SU-DHL-6 (cell line): ENCODE results near the gene TDO2.
"Not testable (repeated sequence)": the region's sequence is repeated elsewhere in the genome, so short reads cannot be mapped to it uniquely, and the experiment has no call there.

Source experiments
- H2AFZ ChIP-seq: fragments of 200-600 bp; sonication (generic); 2 replicates; pipeline ENCODE4 v1.6.1; 2014; ENCODE audit warnings: low read depth, mild to moderate bottlenecking, moderate library complexity, mixed read lengths, antibody characterized with exemption, low read length; ENCODE audit not compliant: severe bottlenecking
- H3F3A ChIP-seq: fragments of 200-600 bp; shearing (Covaris generic); 2 replicates; pipeline ENCODE4 v1.6.0; 2016; ENCODE audit warnings: antibody characterized with exemption, mild to moderate bottlenecking; ENCODE audit not compliant: insufficient read depth
- H3K27ac ChIP-seq: fragments of 200-600 bp; sonication (generic); 2 replicates; pipeline ENCODE4 v1.5.1; 2016; ENCODE audit warnings: low read depth, mild to moderate bottlenecking, low read length, moderate library complexity, mixed read lengths
- H3K27me3 ChIP-seq: fragments of 200-600 bp; sonication (generic), shearing (Covaris generic); 2 replicates; pipeline ENCODE4 v1.6.0; 2014; ENCODE audit warnings: mild to moderate bottlenecking, low read length
- H3K36me3 ChIP-seq: fragments of 200-600 bp; sonication (generic); 2 replicates; pipeline ENCODE4 v1.6.1; 2014; ENCODE audit warnings: mild to moderate bottlenecking, low read length, mixed read lengths
- H3K4me2 ChIP-seq: fragments of 300-600, 200-600 bp; shearing (Covaris generic), sonication (generic); 2 replicates; pipeline ENCODE4 v1.6.0; 2014; ENCODE audit warnings: low read length, low read depth, mild to moderate bottlenecking; ENCODE audit not compliant: poor library complexity, severe bottlenecking
- H3K4me3 ChIP-seq: fragments of 200-600 bp; sonication (generic); 2 replicates; pipeline ENCODE4 v1.5.1; 2014; ENCODE audit warnings: antibody characterized with exemption, low read length, mild to moderate bottlenecking, mixed read lengths; ENCODE audit not compliant: insufficient read depth, poor library complexity, severe bottlenecking
- H3K79me2 ChIP-seq: fragments of 200-600 bp; sonication (generic); 2 replicates; pipeline ENCODE4 v1.6.1; 2014; ENCODE audit warnings: mild to moderate bottlenecking, low read length, moderate library complexity; ENCODE audit not compliant: insufficient read depth
- H3K9ac ChIP-seq: fragments of 200-600 bp; sonication (generic); 2 replicates; pipeline ENCODE4 v1.7.0; 2014; ENCODE audit warnings: mild to moderate bottlenecking, low read length
- H3K9me2 ChIP-seq: fragments of 200-600 bp; sonication (generic); replicated peaks from 2 replicates; pipeline ENCODE4 v1.6.1; 2014; ENCODE audit warnings: low read length; ENCODE audit not compliant: insufficient read depth
- H3K9me3 ChIP-seq: fragments of 200-600 bp; sonication (generic); 2 replicates; pipeline ENCODE4 v1.6.1; 2014; ENCODE audit warnings: low read length, mixed read lengths; ENCODE audit not compliant: insufficient read depth
- H4K20me1 ChIP-seq: fragments of 200-600 bp; sonication (generic); 2 replicates; pipeline ENCODE4 v1.6.1; 2014; ENCODE audit warnings: low read depth, mild to moderate bottlenecking, antibody characterized with exemption, low read length, moderate library complexity, mixed read lengths
- CTCF ChIP-seq: fragments of 200-600 bp; sonication (generic); IDR thresholded peaks from one replicate; pipeline ENCODE4 v1.5.1; 2017; ENCODE audit warnings: antibody characterized with exemption, mild to moderate bottlenecking, low read length, moderate library complexity; ENCODE audit not compliant: insufficient read depth, poor library complexity, severe bottlenecking
- EZH2phosphoT487 ChIP-seq: fragments of 200-600 bp; sonication (generic), shearing (Covaris generic); conservative IDR thresholded peaks from 2 replicates; pipeline ENCODE4 v1.6.1; 2018; ENCODE audit warnings: mild to moderate bottlenecking, antibody characterized with exemption, low read length, moderate library complexity, mixed read lengths

Gene TDO2

GRCh38 chr4:155891058-155891457, 12.4 kb upstream of the TDO2 start:
- H3K27ac ChIP-seq, result no peak overlapping the region
- no peaks in the 10 kb centered on the region for H4K20me1 ChIP-seq
- no peaks in the 10 kb centered on the region for H3K27me3 ChIP-seq
- no peaks in the 10 kb centered on the region for H3K9me3 ChIP-seq
- no peaks in the 10 kb centered on the region for H3K9me2 ChIP-seq
- TF ChIP-seq CTCF, result no peak
- no peak for TF ChIP-seq EZH2phosphoT487
- no peak overlapping the region for H2AFZ ChIP-seq
- H3K9ac ChIP-seq, result no peak overlapping the region
- H3K36me3 ChIP-seq, result no peaks in the 10 kb centered on the region
- no peak overlapping the region for H3K4me2 ChIP-seq
- no peak overlapping the region for H3K4me3 ChIP-seq
- H3F3A ChIP-seq, result no peaks in the 10 kb centered on the region
- no peaks in the 10 kb centered on the region for H3K79me2 ChIP-seq

- H3K4me3 ChIP-seq, H3F3A ChIP-seq: not testable (repeated sequence)
These were observed 5.1 kb upstream of the TDO2 start for GRCh38 chr4:155898371-155898770.

GRCh38 chr4:155899891-155900290, 3.6 kb upstream of the TDO2 start:
- Histone ChIP-seq H3K9ac (no peak overlapping the region), H3K9me2 (no peaks in the 10 kb centered on the region), H3K36me3 (no peaks in the 10 kb centered on the region), H3K27me3 (no peaks in the 10 kb centered on the region), H3K9me3 (no peaks in the 10 kb centered on the region), H3K27ac (no peak overlapping the region), H3K4me3 (no peak overlapping the region), H2AFZ (no peak overlapping the region), H3F3A (no peaks in the 10 kb centered on the region), H3K4me2 (no peak overlapping the region), H4K20me1 (no peaks in the 10 kb centered on the region), H3K79me2 (no peaks in the 10 kb centered on the region)
- TF ChIP-seq CTCF (no peak), EZH2phosphoT487 (no peak)

More at GRCh38 chr4:155898371-155898770, 5.1 kb upstream of the TDO2 start:
- H2AFZ ChIP-seq, H3K9ac ChIP-seq, H3K79me2 ChIP-seq, H3K36me3 ChIP-seq, H4K20me1 ChIP-seq, H3K9me2 ChIP-seq, H3K9me3 ChIP-seq, H3K27ac ChIP-seq, H3K27me3 ChIP-seq, H3K4me2 ChIP-seq: not testable (repeated sequence)

- H3K9me3 ChIP-seq, result no peaks in the 10 kb centered on the region
- H3K9ac ChIP-seq, result no peak overlapping the region
- no peaks in the 10 kb centered on the region for H3K79me2 ChIP-seq
- no peaks in the 10 kb centered on the region for H3K36me3 ChIP-seq
- H3K4me2 ChIP-seq, result no peak overlapping the region
- no peaks in the 10 kb centered on the region for H3K27me3 ChIP-seq
- no peaks in the 10 kb centered on the region for H3K9me2 ChIP-seq
- no peak overlapping the region for H3K27ac ChIP-seq
- no peaks in the 10 kb centered on the region for H4K20me1 ChIP-seq
- TF ChIP-seq CTCF, result no peak
- no peak for TF ChIP-seq EZH2phosphoT487
- H2AFZ ChIP-seq, result no peak overlapping the region
- H3F3A ChIP-seq, result no peaks in the 10 kb centered on the region
- H3K4me3 ChIP-seq, result no peak overlapping the region
These were observed 3.1 kb upstream of the TDO2 start for GRCh38 chr4:155900381-155900780.
